Mesenchymal stem cell (in vitro differentiated cells and primary cell): ENCODE data around the gene SMIM41.
A peak's percentile ranks its signal among the peaks of the same experiment; 100 is the strongest.

Source experiments
- DNase-seq: peaks from one replicate; pipeline ENCODE4 v3.0.0-alpha.2; 2013
- H2AFZ ChIP-seq: one replicate; pipeline ENCODE4 v1.6.1; 2013; ENCODE audit warnings: low read depth, mild to moderate bottlenecking, control low read depth, inconsistent platforms, low read length, moderate library complexity
- H2AK5ac ChIP-seq: 2 replicates; pipeline ENCODE4 v1.6.1; 2013; ENCODE audit warnings: low read length, moderate library complexity, mild to moderate bottlenecking, inconsistent platforms; ENCODE audit not compliant: severe bottlenecking
- H2BK120ac ChIP-seq: one replicate; pipeline ENCODE4 v1.6.1; 2013; ENCODE audit warnings: low read depth, mild to moderate bottlenecking, inconsistent platforms, low read length, moderate library complexity
- H2BK12ac ChIP-seq, 2 experiments: one replicate each; pipeline ENCODE4 v1.6.1; 2013; ENCODE audit warnings: inconsistent platforms in 2 of 2, low read length in 2 of 2, mild to moderate bottlenecking in 2 of 2, moderate library complexity in 2 of 2, control low read depth in 1 of 2
- H2BK15ac ChIP-seq: one replicate; pipeline ENCODE4 v1.6.1; 2013; ENCODE audit warnings: mild to moderate bottlenecking, low read depth, inconsistent platforms; ENCODE audit not compliant: poor library complexity, severe bottlenecking
- H2BK5ac ChIP-seq: 2 replicates; pipeline ENCODE4 v1.6.1; 2013; ENCODE audit warnings: low read depth, mild to moderate bottlenecking, low read length, control low read depth, inconsistent platforms; ENCODE audit not compliant: poor library complexity, severe bottlenecking
- H3K14ac ChIP-seq, 2 experiments: one replicate each; pipeline ENCODE4 v1.6.1; 2013; ENCODE audit warnings: inconsistent platforms in 2 of 2, low read length in 2 of 2, control low read depth in 1 of 2, mild to moderate bottlenecking in 1 of 2, moderate library complexity in 1 of 2
- H3K18ac ChIP-seq, 2 experiments: one replicate each; pipeline ENCODE4 v1.6.1; 2013; ENCODE audit warnings: inconsistent platforms in 2 of 2, low read length in 2 of 2, control low read depth in 1 of 2, low read depth in 1 of 2, mild to moderate bottlenecking in 1 of 2
- H3K23ac ChIP-seq, 2 experiments: one replicate each; pipeline ENCODE4 v1.6.1; 2013; ENCODE audit warnings: inconsistent platforms in 2 of 2, low read length in 2 of 2, mild to moderate bottlenecking in 2 of 2, moderate library complexity in 2 of 2, control low read depth in 1 of 2
- H3K27ac ChIP-seq: 2 replicates; pipeline ENCODE4 v1.5.1; 2013; ENCODE audit warnings: mild to moderate bottlenecking, moderate library complexity, low read length, control low read depth, inconsistent platforms; ENCODE audit not compliant: poor library complexity, severe bottlenecking
- H3K27me3 ChIP-seq, 2 experiments: 2 replicates each; pipeline versions ENCODE4 v1.6.1 to v1.7.0; 2013; ENCODE audit warnings: low read length in 2 of 2, mild to moderate bottlenecking in 2 of 2, moderate library complexity in 2 of 2, control low read depth in 1 of 2, inconsistent platforms in 1 of 2; ENCODE audit not compliant: control insufficient read depth in 1 of 2, insufficient read depth in 1 of 2
- H3K36me3 ChIP-seq, 2 experiments: 2 replicates each; pipeline versions ENCODE4 v1.6.1 to v1.7.0; 2013; ENCODE audit warnings: low read length in 2 of 2, control low read depth in 1 of 2, inconsistent platforms in 1 of 2, low read depth in 1 of 2, mild to moderate bottlenecking in 1 of 2; ENCODE audit not compliant: insufficient read depth in 2 of 2, control insufficient read depth in 1 of 2
- H3K4ac ChIP-seq, 2 experiments: one replicate each; pipeline ENCODE4 v1.6.1; 2013; ENCODE audit warnings: inconsistent platforms in 2 of 2, low read length in 2 of 2, mild to moderate bottlenecking in 2 of 2, moderate library complexity in 2 of 2, control low read depth in 1 of 2, low read depth in 1 of 2
- H3K4me1 ChIP-seq: 2 replicates; pipeline ENCODE4 v1.6.1; 2013; ENCODE audit warnings: low read depth, low read length, control low read depth; ENCODE audit not compliant: control insufficient read depth, insufficient read depth
- H3K4me2 ChIP-seq: 2 replicates; pipeline ENCODE4 v1.6.1; 2013; ENCODE audit warnings: low read length, mild to moderate bottlenecking, inconsistent platforms; ENCODE audit not compliant: poor library complexity, severe bottlenecking
- H3K4me3 ChIP-seq, 2 experiments: 2 replicates each; pipeline versions ENCODE4 v1.5.1 to v1.7.0; 2013; ENCODE audit warnings: low read length in 2 of 2, mild to moderate bottlenecking in 2 of 2, control low read depth in 1 of 2, low read depth in 1 of 2; ENCODE audit not compliant: insufficient read depth in 1 of 2
- H3K79me1 ChIP-seq: replicated peaks from 2 replicates; pipeline ENCODE4 v1.6.1; 2013; ENCODE audit warnings: mild to moderate bottlenecking, control low read depth, low read length, inconsistent platforms; ENCODE audit not compliant: poor library complexity, severe bottlenecking
- H3K9ac ChIP-seq: 2 replicates; pipeline ENCODE4 v1.7.0; 2013; ENCODE audit warnings: mild to moderate bottlenecking, low read length, moderate library complexity
- H3K9me3 ChIP-seq: 2 replicates; pipeline ENCODE4 v1.7.0; 2013; ENCODE audit warnings: mild to moderate bottlenecking, low read length; ENCODE audit not compliant: control insufficient read depth
- H4K8ac ChIP-seq: one replicate; pipeline ENCODE4 v1.6.1; 2013; ENCODE audit warnings: inconsistent platforms, mild to moderate bottlenecking, low read length, moderate library complexity
- H4K91ac ChIP-seq: one replicate; pipeline ENCODE4 v1.6.1; 2013; ENCODE audit warnings: mild to moderate bottlenecking, low read length, inconsistent platforms
- WGBS: methylation state at CpG from one replicate; pipeline ENCODE4 v1.1.7; 2013; ENCODE audit warnings: mixed read lengths; 5-methylcytosine and 5-hydroxymethylcytosine counted together

Gene SMIM41

DNA sequence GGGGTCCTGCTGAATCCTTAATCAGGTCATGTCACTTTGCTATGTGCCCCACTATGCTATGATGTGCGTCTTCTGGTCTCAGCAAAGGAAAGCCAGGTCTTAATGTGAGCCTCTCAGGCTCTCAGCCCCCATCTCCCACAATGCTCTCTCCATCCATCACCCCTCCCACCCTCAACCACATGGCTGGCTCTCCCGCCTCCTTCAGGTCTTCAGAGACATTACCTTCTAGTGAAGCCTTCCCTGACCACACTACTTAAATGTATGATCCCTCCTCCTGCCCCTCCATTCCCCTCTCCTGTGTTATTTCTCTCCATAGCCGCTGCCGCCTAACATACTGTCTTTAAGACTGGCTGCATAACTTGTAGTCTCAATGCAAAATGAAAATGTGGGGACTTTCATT, 61.8 kb downstream of the SMIM41 start:
- 90% methylated on average over 3 of the region's 4 CpGs for WGBS
- Histone ChIP-seq H3K4me3 (no peak overlapping the region), H3K27ac (no peak overlapping the region)

DNA sequence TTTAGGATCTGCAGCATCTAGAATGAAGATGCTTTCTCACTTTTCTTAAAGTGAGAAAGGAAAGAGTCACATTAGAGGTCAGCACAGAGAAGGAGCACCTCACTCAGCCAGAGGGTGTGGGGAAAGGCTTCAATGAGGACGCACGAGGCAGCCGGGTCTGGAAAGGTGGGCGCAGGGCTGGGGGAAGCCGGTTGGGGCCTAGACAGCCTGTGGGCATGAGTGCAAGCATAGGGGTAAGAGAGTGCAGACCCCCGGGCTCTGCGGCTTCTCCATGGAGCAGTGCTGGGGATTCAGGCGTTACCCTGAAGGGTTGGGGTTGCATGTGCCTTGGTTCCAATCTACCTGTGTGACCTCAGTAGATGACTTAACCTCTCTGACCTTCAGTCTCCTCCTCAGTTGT, 62.4 kb downstream of the SMIM41 start:
- H2BK5ac ChIP-seq, result no peak overlapping the region
- peaks cover 23% of the 10 kb centered on the region for H3K4me1 ChIP-seq
- no peak overlapping the region for H3K23ac ChIP-seq
- H3K4me3 ChIP-seq, result no peak overlapping the region
- no peak overlapping the region for H3K4me2 ChIP-seq
- H3K4ac ChIP-seq, result no peak overlapping the region
- no peak overlapping the region for H2AK5ac ChIP-seq
- no peak for DNase-seq
- no peak overlapping the region for H4K91ac ChIP-seq
- no peak overlapping the region for H3K14ac ChIP-seq
- no peak overlapping the region for H3K9ac ChIP-seq
- no peak overlapping the region for H4K8ac ChIP-seq
- no peaks in the 10 kb centered on the region for H3K79me1 ChIP-seq
- no peak overlapping the region for H2BK15ac ChIP-seq
- no peak overlapping the region for H3K18ac ChIP-seq
- H3K27ac ChIP-seq, result no peak overlapping the region
- H3K27me3 ChIP-seq, result peaks cover 3 to 5% of the 10 kb centered on the region in 2 experiments
- H3K36me3 ChIP-seq, result no peaks in the 10 kb centered on the region
- H3K9me3 ChIP-seq, result no peaks in the 10 kb centered on the region
- WGBS, result 93% methylated on average over 8 of the region's 8 CpGs
- H2BK12ac ChIP-seq, result no peak overlapping the region
- H2BK120ac ChIP-seq, result no peak overlapping the region
- no peak overlapping the region for H2AFZ ChIP-seq

More for the DNA sequence above, 61.8 kb downstream of the SMIM41 start:
- Histone ChIP-seq H3K4me1 (peaks cover 19% of the 10 kb centered on the region), H2BK120ac (no peak overlapping the region), H2BK5ac (no peak overlapping the region), H3K9ac (no peak overlapping the region), H3K4me2 (no peak overlapping the region), H3K14ac (no peak overlapping the region), H2BK12ac (no peak overlapping the region), H4K91ac (no peak overlapping the region), H3K18ac (no peak overlapping the region), H3K23ac (no peak overlapping the region), H3K36me3 (no peaks in the 10 kb centered on the region), H3K27me3 (peaks cover 3 to 5% of the 10 kb centered on the region in 2 experiments), H3K9me3 (no peaks in the 10 kb centered on the region), H2AFZ (no peak overlapping the region), H2BK15ac (no peak overlapping the region), H3K4ac (no peak overlapping the region), H3K79me1 (no peaks in the 10 kb centered on the region), H2AK5ac (no peak overlapping the region), H4K8ac (no peak overlapping the region)
- no peak for DNase-seq

DNA sequence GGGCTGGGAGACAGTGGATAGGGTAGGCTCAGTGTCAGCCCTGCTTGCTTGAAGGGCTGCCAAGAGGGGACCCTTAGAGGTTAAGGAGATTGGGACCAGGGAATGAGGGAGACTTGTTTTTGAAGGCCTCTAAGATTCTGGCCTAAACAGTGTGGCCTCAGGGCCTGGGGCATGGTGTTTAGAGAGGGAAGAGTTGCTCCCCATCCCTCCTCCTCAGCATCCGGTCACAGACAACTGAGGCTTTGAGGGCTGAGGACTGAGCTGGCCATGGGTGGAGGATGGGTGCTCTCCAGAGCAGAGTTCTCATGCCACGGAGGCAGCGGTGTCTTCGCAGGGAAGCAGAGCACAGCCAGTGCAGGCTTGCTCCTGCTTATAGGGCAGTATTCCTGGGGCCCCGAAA, 62.9 kb downstream of the SMIM41 start:
- WGBS, result 93% methylated on average over 5 of the region's 5 CpGs
- Histone ChIP-seq H4K91ac (no peak overlapping the region), H3K4ac (no peak overlapping the region), H2BK5ac (no peak overlapping the region), H3K9ac (no peak overlapping the region), H3K4me3 (no peak overlapping the region), H3K23ac (no peak overlapping the region), H3K79me1 (no peaks in the 10 kb centered on the region), H3K18ac (no peak overlapping the region), H2BK15ac (no peak overlapping the region), H2AFZ (no peak overlapping the region), H3K4me2 (no peak overlapping the region), H3K4me1 (peaks cover 28% of the 10 kb centered on the region), H2AK5ac (no peak overlapping the region), H3K14ac (no peak overlapping the region), H3K27ac (no peak overlapping the region), H4K8ac (no peak overlapping the region), H3K36me3 (no peaks in the 10 kb centered on the region), H2BK120ac (no peak overlapping the region), H2BK12ac (no peak overlapping the region), H3K9me3 (no peaks in the 10 kb centered on the region), H3K27me3 (peaks cover 3 to 5% of the 10 kb centered on the region in 2 experiments)
- DNase-seq, result no peak

DNA sequence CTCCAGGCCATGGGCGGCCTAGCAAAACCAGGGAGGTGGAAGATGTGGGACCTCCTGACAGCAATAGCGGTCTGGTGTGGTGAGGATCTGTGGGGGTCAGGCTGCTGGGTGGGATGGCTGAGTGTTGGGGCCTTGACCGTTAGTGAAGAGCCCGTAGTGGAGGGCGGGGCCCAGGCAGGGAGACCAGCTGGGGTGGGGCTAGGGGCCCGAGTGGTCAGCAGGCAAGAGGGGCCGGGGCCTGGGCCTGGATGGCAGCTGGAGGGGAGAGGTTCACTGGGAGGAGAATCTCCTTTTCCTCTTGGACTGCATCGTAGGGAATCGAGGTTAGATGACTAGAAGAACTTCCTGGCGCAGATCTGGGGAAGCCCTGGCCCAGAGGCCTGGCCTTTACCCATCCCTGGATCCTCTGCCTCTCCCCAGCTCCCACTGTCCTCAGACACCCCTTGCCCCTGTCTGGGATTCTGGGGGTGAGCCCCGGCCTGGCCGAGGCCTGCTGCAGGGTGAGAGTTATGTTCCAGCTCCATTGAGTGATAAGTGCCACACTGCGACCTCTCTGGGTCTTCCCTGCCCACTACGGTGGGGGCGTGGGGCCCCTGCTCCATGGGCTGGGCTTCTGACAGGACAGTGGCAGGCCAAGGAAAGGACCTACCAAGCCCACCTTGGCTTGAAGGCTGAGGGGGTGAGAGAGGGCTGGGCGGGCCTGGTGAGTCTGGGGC, 65.2 kb downstream of the SMIM41 start:
- Histone ChIP-seq H3K4me1 (peaks cover 41% of the 10 kb centered on the region), H2AFZ (peak overlapping the region; percentile 75), H3K36me3 (no peaks in the 10 kb centered on the region), H3K23ac (no peak overlapping the region), H3K9me3 (no peaks in the 10 kb centered on the region), H3K4me3 (no peak overlapping the region), H4K8ac (peak overlapping the region; percentile 86), H2AK5ac (no peak overlapping the region), H3K27ac (no peak overlapping the region), H3K79me1 (no peaks in the 10 kb centered on the region), H2BK5ac (no peak overlapping the region), H3K4me2 (no peak overlapping the region), H3K9ac (peak overlapping the region; percentile 15), H3K27me3 (no peaks in the 10 kb centered on the region), H3K18ac (peak overlapping the region; percentile 34 to 46), H3K14ac (peak overlapping the region in 1 of 2 experiments; percentile 73), H3K4ac (peak overlapping the region in 1 of 2 experiments; percentile 34), H2BK120ac (peak overlapping the region; percentile 52), H4K91ac (peak overlapping the region; percentile 77), H2BK15ac (no peak overlapping the region), H2BK12ac (peak overlapping the region; percentile 31 to 79)
- no peak for DNase-seq
- WGBS, result 95% methylated on average over 16 of the region's 16 CpGs
